GM19324 (cell line): ENCODE results near the gene GPHA2.

Source experiments
- ATAC-seq: cut with Tn5 transposase; IDR thresholded peaks from one replicate; pipeline ENCODE4 v1.9.1; 2021; ENCODE audit warnings: mild to moderate bottlenecking, moderate library complexity; ENCODE audit not compliant: unreplicated experiment, low FRiP score

Gene GPHA2

GRCh38 chr11:64931290-64931689 is 4.4 kb downstream of the GPHA2 start:
- no peak for ATAC-seq

- no peak for ATAC-seq
Observed at GRCh38 chr11:64930340-64930739, 5.4 kb downstream of the GPHA2 start.

- ATAC-seq, result no peak
Observed at GRCh38 chr11:64929625-64930024, 6.1 kb downstream of the GPHA2 start.

- no peak for ATAC-seq
Observed at GRCh38 chr11:64928957-64929356, 6.7 kb downstream of the GPHA2 start.

- no peak for ATAC-seq
Observed at GRCh38 chr11:64926689-64927088, 9.0 kb downstream of the GPHA2 start.

- no peak for ATAC-seq
Observed at GRCh38 chr11:64925536-64926436, 9.9 kb downstream of the GPHA2 start.

GRCh38 chr11:64924910-64925284 is 10.8 kb downstream of the GPHA2 start:
- ATAC-seq, result peak; percentile 9

- ATAC-seq, result peak; percentile 82
Observed at GRCh38 chr11:64923944-64924909, 11.5 kb downstream of the GPHA2 start, which contains the start of gene PPP2R5B. Gene PPP2R5B, plus strand, starts transcription at chr11:64924689. Its CDS starts 1,046 bp downstream, at chr11:64925735.

GRCh38 chr11:64923151-64923661 is 12.5 kb downstream of the GPHA2 start:
- ATAC-seq, result no peak

- ATAC-seq, result no peak
Observed at GRCh38 chr11:64921384-64921783, 14.3 kb downstream of the GPHA2 start.

- no peak for ATAC-seq
Observed at GRCh38 chr11:64920124-64920523, 15.6 kb downstream of the GPHA2 start.

GRCh38 chr11:64919627-64920026 is 16.1 kb downstream of the GPHA2 start:
- ATAC-seq, result no peak

GRCh38 chr11:64918017-64918416 is 17.7 kb downstream of the GPHA2 start:
- no peak for ATAC-seq

- ATAC-seq, result no peak
Observed at GRCh38 chr11:64917663-64917995, 18.1 kb downstream of the GPHA2 start.

GRCh38 chr11:64916775-64917662 is 18.7 kb downstream of the GPHA2 start, which contains the start of gene ATG2A:
Gene ATG2A, minus strand, starts transcription at chr11:64917209. Its CDS starts 74 bp downstream, at chr11:64917135.
- peak; percentile 95 for ATAC-seq

- ATAC-seq, result no peak
Observed at GRCh38 chr11:64916040-64916774, 19.5 kb downstream of the GPHA2 start.

GRCh38 chr11:64915376-64915887 is 20.3 kb downstream of the GPHA2 start:
- ATAC-seq, result no peak

GRCh38 chr11:64914123-64914522 is 21.6 kb downstream of the GPHA2 start:
- ATAC-seq, result no peak

GRCh38 chr11:64913171-64913727 is 22.4 kb downstream of the GPHA2 start:
- ATAC-seq, result no peak
